ENCODE results near the gene SHISA8.

Gene SHISA8

GRCh38 chr22:41933411-41934177, 18.7 kb upstream of the SHISA8 start:
- no peak for DNase-seq

GRCh38 chr22:41932353-41932752, 17.5 kb upstream of the SHISA8 start:
- DNase-seq: no peak

GRCh38 chr22:41931701-41932269, 16.9 kb upstream of the SHISA8 start:
- DNase-seq: no peak

GRCh38 chr22:41929418-41929810, 14.5 kb upstream of the SHISA8 start:
- no peak for DNase-seq

GRCh38 chr22:41928593-41929417, 13.9 kb upstream of the SHISA8 start:
- DNase-seq: no peak

- DNase-seq: no peak
These were observed 12.9 kb upstream of the SHISA8 start for GRCh38 chr22:41927813-41928212.

- peak; percentile 92 for DNase-seq
These were observed 11.0 kb upstream of the SHISA8 start for GRCh38 chr22:41925783-41926460.

GRCh38 chr22:41923595-41924276, 8.9 kb upstream of the SHISA8 start:
- DNase-seq: no peak

GRCh38 chr22:41922940-41923594, 8.2 kb upstream of the SHISA8 start:
- no peak for DNase-seq

GRCh38 chr22:41922328-41922727, 7.5 kb upstream of the SHISA8 start:
- DNase-seq: no peak

GRCh38 chr22:41920271-41920976, 5.5 kb upstream of the SHISA8 start:
- DNase-seq: no peak

GRCh38 chr22:41919357-41920224, 4.7 kb upstream of the SHISA8 start:
- peak; percentile 82 for DNase-seq

- no peak for DNase-seq
These were observed 3.3 kb upstream of the SHISA8 start for GRCh38 chr22:41917903-41918791.

- no peak for DNase-seq
These were observed 2.6 kb upstream of the SHISA8 start for GRCh38 chr22:41917375-41917902.

GRCh38 chr22:41916745-41917358, 2.0 kb upstream of the SHISA8 start:
- no peak for DNase-seq

GRCh38 chr22:41915786-41916493, 1.1 kb upstream of the SHISA8 start:
- no peak for DNase-seq

GRCh38 chr22:41914611-41915034, 251 bp downstream of the SHISA8 start:
- no peak for DNase-seq
